Motor neuron (in vitro differentiated cells): ENCODE results near the gene ENKD1. TPM values are rescaled to one million over a fixed set of nuclear protein-coding genes. Genes with fewer than 3 reads are reported as not detected.

ENCODE experiments used
- ATAC-seq, 8 experiments: fragments of 200-7000 bp; cut with Tn5 transposase; replicated peaks in 6 of 8; 2 replicates each; pipeline ENCODE4 v1.8.0; 2021; ENCODE audit warnings: mild to moderate bottlenecking in 8 of 8, moderate library complexity in 8 of 8
- H3K27ac ChIP-seq, 2 donors: fragments of 250-450 bp; sonication (Bioruptor Pico); 2 replicates each; pipeline ENCODE4 v1.9.0; 2021; ENCODE audit warnings: antibody characterized with exemption in 2 of 2, mild to moderate bottlenecking in 2 of 2, moderate library complexity in 1 of 2
- H3K4me1 ChIP-seq, 2 donors: fragments of 250-450 bp; sonication (Bioruptor Pico); replicated peaks in 1 of 2; 2 replicates each; pipeline ENCODE4 v1.6.1; 2021; ENCODE audit warnings: antibody characterized with exemption in 2 of 2, mild to moderate bottlenecking in 2 of 2, moderate library complexity in 1 of 2
- H3K4me3 ChIP-seq, 5 donors: fragments of 250-450 bp; sonication (Bioruptor Pico); 2 replicates each; pipeline ENCODE4 v1.9.0; 2021; ENCODE audit warnings: antibody characterized with exemption in 5 of 5, mild to moderate bottlenecking in 5 of 5, moderate library complexity in 4 of 5
- WGBS, 10 experiments: fragments of 450-650 bp; shearing (Covaris generic); methylation state at CpG; one replicate each; pipeline ENCODE4 v1.0.0; 2022; 5-methylcytosine and 5-hydroxymethylcytosine counted together
- in situ Hi-C, 9 experiments: fragments of 400-800 bp; cut with MboI; loops; one replicate each; pipeline ENCODE4 v1.15.0; 2021; ENCODE audit warnings: low sequenced_read_pairs in 9 of 9, low pct_unique_long_range_greater_than_20kb in 2 of 9; ENCODE audit not compliant: unreplicated experiment in 9 of 9
- total RNA-seq, 8 experiments: library from RNA; unstranded; fragments of 300-600 nt; gene quantifications; 2 replicates each; pipeline versions ENCODE4 v1.2.3 to v1.2.4, GENCODE V29; 2022

Gene ENKD1
- total RNA-seq, 8 experiments from 2014 or later = 10.8 to 26.0 (median 17.4) TPM

DNA sequence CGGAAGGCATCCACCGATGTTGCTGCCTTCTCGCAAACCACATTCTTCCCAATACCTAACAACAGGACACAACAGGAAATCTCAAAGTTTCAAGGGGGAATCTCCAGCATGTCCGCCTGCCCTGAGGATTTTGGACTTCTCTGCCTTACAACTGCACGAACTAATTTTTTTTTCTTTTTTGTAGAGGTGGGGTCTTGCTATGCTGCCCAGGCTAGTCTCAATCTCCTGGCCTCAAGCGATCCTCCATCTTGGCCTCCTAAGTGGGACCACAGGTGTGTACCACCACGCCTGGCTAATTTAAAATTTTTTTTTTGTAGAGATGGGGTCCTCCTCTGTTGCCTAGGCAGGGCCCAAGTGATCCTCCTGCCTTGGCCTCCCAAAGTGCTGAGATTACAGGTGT lies 9.4 kb upstream of the ENKD1 start:
- H3K4me3 ChIP-seq = no peak overlapping the region
- WGBS, 10 experiments = 90 to 100% (median 100%) methylated on average over 1 to 3 of the region's 7 CpGs; no CpG with 5 or more reads in 5 of the 10 experiments
- no peaks in the 10 kb centered on the region for H3K4me1 ChIP-seq
- no peak for ATAC-seq
- in situ Hi-C loops = no loop called here
- no peak overlapping the region for H3K27ac ChIP-seq

DNA sequence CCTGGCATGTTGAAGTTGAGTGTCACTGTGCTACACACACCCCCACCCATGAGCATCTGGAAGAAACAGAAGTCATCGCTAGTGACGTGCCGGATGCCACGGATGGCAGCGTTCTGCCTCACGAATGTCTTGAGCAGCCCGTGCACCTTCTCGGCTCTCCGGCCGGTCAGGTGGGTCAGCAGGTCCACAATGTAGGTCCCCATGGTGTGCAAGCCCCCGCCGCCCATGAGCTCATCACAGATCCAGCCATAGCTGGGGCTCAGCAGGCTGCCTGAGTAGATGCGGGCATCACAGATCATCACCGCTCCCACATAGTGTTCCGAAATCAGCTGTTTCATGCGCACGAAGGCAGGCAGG lies 9.0 kb upstream of the ENKD1 start:
- in situ Hi-C loops = no loop called here
- H3K4me1 ChIP-seq = no peaks in the 10 kb centered on the region
- no peak for ATAC-seq

DNA sequence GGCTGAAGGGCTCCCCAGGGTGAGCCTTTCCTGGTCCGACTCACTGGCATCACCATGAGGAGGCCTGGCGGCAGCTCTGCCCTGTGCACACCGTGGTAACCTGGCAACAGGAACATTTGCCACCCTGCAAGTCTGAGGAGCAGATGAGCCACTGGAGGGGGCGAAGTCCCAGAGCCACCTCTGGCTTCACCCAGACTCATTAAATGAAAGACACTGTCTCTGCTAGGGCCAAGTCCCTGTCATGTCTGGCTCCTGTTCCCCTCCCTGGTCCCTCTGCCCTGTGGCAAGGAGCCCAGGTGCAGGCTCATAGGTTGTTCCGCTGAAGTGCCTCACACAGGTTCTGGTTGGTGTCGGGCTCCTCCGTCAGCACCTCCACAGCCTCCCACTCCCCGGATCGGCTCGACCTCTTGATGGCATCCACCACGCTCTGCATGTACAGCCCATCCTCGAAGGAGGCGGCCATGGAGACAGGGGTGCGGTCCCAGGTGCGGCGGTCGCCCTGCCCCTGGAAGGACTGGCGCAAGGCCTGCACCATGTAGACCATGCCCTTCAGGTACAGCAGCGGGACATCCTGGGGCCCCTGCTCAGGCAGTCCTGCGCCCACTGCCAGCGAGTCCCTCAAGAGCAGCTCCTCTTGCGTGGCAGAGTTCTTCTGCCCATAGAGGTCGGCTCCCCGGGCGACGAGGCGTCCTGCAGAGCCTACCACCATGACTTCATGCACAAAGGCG lies 8.5 kb upstream of the ENKD1 start:
- Histone ChIP-seq H3K27ac (no peak overlapping the region), H3K4me3 (no peak overlapping the region), H3K4me1 (no peaks in the 10 kb centered on the region)
- WGBS, 10 experiments = 85 to 100% (median 100%) methylated on average over 1 to 4 of the region's 28 CpGs; no CpG with 5 or more reads in 5 of the 10 experiments
- ATAC-seq = peak in 3 of 8 experiments; percentile 18 to 24 (median 19)
- in situ Hi-C loops = no loop called here

More for the DNA sequence above, 9.0 kb upstream of the ENKD1 start:
- no peak overlapping the region for H3K27ac ChIP-seq
- WGBS, 10 experiments = 95 to 100% methylated on average over 2 to 5 of the region's 17 CpGs; no CpG with 5 or more reads in 8 of the 10 experiments
- no peak overlapping the region for H3K4me3 ChIP-seq

DNA sequence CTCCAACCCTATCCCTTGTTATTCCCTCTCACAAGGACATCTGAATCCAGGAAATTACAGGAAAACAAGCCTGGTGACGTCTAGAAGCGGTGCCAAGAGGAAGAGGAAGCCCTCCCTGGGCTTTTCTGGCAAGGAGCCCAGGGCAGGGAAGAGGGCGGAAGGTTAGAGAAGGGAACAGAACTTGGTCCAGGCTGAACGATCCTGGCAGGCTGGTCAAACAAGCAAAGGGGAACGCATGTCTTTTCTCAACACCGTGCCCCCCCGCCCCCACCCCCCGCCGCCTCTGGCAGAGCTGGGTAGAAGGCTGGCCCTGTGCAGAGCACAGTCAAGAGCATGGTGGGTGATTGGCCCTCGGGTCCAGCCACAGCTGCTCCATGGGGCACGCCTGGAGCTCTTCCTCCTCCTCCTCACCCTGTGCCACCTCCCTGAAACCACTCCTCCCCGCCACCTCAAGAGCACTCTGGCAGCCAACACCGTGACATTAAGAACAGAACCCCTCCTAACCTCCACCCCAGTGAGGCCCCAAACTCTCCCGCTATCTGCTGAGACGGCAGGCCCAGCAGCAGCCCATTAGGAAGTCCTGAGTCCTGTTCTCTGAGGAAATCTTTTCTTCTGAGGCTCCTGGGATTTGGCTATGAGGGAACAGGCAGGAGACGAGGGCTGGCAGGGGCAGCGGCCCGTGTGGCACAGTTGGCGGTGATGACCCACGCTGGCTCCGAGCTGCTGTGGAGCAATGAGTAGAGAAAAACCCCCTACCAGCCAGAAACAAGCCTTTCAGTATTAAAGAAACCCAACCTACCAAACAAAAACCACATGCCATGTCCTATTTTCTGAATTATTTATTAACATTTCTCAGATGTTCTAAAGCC lies 7.4 kb upstream of the ENKD1 start:
- no peak overlapping the region for H3K4me3 ChIP-seq
- ATAC-seq = peak in 1 of 8 experiments; percentile 14

DNA sequence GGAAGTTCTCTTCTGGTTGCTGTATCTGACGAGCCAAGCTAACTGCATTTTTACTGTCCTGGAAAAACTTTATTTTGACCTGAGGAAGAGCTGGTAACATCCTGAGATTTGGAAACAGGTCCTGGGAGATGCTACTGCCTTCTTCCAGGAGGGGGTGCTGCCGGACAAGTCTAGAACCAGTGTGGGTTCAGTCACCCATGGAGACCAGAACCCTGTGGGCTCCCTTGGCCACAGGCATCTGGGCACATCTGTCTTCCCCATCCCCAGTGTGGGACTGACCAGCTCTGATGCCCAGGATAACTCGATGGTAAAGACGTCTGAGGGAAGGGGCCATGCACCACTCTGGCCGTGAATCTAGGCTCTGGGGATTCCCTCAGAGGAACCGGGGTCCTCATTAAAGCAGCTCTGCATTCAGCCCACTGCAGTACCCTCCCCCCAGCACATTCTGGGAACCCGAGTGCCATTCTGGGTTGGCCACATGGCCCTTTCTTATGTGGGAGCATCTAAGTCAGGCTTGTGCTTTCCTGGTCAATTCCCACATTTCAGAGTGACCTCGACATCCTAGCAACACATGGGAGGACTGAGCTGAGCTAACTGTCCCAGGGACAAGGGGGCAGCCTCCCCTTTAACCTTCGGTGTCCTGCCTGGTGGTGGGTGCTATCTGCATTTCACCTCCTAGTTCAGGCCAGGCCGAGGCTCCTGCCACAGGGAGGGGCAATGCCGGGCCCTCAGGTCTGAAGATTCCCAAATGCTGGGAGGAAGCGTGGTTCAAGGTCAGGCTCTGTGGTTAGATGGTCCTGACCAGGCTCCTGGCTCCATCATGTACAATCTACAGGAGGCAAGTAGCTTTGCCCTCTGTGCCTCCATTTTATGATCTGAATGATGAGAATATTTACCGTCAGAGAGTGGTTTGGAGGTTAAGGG lies 6.5 kb upstream of the ENKD1 start:
- no peaks in the 10 kb centered on the region for H3K4me1 ChIP-seq
- H3K4me3 ChIP-seq = no peak overlapping the region
- in situ Hi-C loops = no loop called here
- ATAC-seq = peak in 5 of 8 experiments; percentile 9 to 55 (median 31)
- H3K27ac ChIP-seq = no peak overlapping the region
- 0 to 80% (median 72%) methylated on average over 1 to 11 of the region's 13 CpGs; no CpG with 5 or more reads in 4 of the 10 experiments for WGBS, 10 experiments

More for the DNA sequence above, 7.4 kb upstream of the ENKD1 start:
- in situ Hi-C loops = no loop called here
- Histone ChIP-seq H3K4me1 (no peaks in the 10 kb centered on the region), H3K27ac (no peak overlapping the region)
- WGBS, 10 experiments = 23 to 87% (median 80%) methylated on average over 2 to 6 of the region's 21 CpGs; no CpG with 5 or more reads in 4 of the 10 experiments

DNA sequence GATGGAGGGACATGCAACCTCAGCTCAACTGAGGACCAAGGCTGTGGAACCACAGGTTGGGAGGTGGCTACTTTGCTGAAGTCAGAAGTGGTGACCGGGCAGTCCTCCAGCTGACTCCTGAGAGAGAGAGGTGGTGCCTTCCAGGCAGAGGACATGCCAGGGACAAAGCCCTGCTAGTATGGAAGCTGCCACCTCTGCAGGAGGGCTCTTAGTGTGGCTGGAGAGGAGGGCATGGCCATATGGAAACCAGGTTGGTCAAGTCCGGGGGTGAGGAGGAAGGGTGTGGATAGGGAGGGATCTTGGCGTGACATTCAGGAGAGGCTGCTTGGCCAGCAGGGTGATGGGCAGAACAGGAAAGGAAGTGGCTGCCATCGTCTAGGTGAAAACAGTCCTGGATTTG lies 5.8 kb upstream of the ENKD1 start:
- WGBS, 10 experiments = 0 to 57% (median 36%) methylated on average over 1 to 3 of the region's 4 CpGs; no CpG with 5 or more reads in 4 of the 10 experiments
- Histone ChIP-seq H3K27ac (no peak overlapping the region), H3K4me1 (peaks cover 4 to 5% of the 10 kb centered on the region in 2 donors), H3K4me3 (no peak overlapping the region)
- in situ Hi-C loops = no loop called here
- ATAC-seq = peak in 2 of 8 experiments; percentile 2 to 5

DNA sequence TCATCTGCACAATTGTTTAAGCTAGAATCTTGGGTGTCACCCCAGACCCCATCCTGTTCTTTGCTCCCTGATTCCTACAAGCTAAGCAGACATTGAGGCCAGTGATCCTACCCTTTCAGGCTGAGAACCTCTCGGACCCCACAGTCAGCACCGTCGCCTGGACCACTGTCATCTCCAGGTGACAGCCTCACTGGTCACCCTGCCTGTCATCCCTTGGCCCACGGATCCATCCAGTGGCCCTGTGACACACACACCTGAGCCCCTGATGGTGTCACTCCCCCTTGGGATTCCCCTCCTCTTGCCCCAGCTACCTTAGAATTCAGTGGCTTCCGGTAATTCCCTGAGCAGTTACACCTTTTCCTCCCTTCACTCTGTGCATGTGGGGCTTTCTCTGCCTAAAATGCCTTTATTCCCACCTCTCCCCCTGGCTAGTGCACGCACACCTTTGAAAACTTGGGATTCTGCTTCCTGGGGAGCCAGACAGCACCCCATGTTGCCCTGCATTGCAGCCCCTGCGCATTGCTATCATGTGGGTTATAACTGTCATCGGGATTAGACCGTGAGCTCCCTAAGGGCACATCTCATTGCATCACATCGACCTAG lies 3.0 kb upstream of the ENKD1 start:
- in situ Hi-C loops = no loop called here
- Histone ChIP-seq H3K4me1 (peaks cover 16 to 17% of the 10 kb centered on the region in 2 donors), H3K27ac (no peak overlapping the region), H3K4me3 (no peak overlapping the region)
- ATAC-seq = no peak
- 80 to 89% (median 85%) methylated on average over 3 to 4 of the region's 10 CpGs; no CpG with 5 or more reads in 7 of the 10 experiments for WGBS, 10 experiments

DNA sequence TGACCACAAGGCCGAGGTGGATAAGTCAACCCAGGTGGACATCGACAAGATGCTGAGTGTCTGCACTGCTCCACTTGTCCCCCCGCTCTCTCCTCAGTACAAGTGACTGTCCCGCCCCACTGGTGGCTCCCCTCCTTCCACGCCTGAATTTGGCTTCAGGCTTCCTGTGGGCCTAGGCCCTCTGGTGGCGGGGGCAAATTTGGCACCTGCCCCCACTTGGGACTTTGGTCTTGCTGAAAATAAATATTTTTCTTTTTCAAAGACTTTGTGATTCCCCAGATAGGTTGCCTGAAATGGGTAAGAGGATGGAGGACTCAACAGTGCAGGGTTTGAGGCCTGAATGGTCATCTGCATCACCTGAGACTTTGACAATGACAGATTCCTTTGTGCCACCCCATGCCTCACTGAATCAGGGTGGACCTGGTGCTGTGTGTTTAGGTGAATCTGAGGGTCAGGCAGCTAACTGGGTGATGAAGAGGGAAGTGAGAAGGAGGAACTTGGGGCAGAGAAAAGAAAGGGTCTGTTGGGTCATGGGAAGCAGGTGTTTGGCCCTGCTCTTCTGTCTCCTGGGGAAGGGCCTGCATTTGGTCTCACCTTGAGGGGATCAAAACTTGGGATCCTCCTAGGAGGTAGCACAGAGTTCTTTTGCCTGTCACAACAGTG lies 2.1 kb upstream of the ENKD1 start:
- WGBS, 10 experiments = 87 to 100% methylated on average over 2 to 5 of the region's 6 CpGs; no CpG with 5 or more reads in 8 of the 10 experiments
- in situ Hi-C loops = no loop called here
- H3K4me1 ChIP-seq = peaks cover 16 to 17% of the 10 kb centered on the region in 2 donors
- ATAC-seq = no peak
- H3K27ac ChIP-seq = no peak overlapping the region
- H3K4me3 ChIP-seq = no peak overlapping the region

DNA sequence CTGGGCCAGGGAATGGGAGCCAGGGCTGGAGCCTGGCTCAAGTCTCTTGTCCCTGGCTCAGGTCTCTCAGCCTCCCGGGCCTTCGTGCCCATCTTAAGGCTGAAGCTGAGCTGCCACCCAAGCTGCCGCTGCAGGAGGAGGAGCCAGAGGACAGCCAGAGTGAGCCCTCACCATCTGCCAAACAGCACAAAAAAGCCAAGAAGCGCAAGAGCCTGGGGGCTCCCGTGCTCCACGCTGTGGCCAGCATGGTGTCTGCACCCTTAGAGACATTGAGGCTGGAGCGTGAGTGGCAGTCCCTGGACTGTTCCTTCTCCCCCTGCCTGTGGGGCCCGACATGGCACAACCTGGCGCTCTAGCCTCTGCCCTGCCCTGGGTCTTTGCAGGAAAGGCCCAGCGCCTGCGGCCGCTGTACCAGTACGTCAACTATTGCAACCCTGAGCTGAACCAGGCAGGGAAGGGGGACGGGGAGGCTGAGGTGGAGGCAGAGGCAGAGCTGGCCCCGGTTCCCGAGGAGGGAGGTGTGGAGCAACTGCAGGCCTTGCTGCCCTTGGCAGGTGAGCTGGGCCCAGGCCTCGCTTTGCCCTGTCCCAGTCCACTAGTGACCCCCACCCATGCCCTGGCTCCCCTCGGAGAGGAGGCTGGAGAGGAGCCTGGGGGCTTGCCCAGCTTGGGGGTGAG lies 1.4 kb upstream of the ENKD1 start:
- Histone ChIP-seq H3K4me1 (peaks cover 16 to 17% of the 10 kb centered on the region in 2 donors), H3K4me3 (peak overlapping the region in 1 of 5 donors; percentile 64), H3K27ac (peak overlapping the region; percentile 23 to 80)
- WGBS, 10 experiments = 0 to 67% (median 5%) methylated on average over 1 to 6 of the region's 18 CpGs; no CpG with 5 or more reads in 4 of the 10 experiments
- peak; percentile 66 to 88 (median 84) for ATAC-seq
- in situ Hi-C loops = no loop called here

DNA sequence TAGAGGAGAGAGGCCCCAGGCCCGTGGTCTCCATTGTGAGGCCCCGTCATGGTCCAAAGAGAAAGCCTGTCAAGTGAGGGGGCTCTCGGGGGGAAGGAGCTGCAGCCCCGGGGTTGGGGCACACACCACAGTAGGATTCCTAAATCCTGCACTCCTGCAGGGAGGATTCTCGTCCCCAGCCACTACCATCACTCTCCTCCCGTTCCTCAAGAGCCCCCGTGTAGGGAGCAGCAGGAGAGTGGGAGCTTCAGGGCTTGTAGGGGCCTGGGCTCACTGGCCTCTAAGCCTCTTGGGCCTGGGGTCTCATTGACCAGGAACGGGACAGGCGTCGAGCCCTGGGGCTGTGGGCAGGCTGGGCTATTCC lies 885 bp upstream of the ENKD1 start:
- Histone ChIP-seq H3K4me3 (peak overlapping the region in 2 of 5 donors; percentile 64 to 66), H3K27ac (peak overlapping the region; percentile 23 to 80), H3K4me1 (peaks cover 16 to 17% of the 10 kb centered on the region in 2 donors)
- in situ Hi-C loops = no loop called here
- peak in 3 of 8 experiments; percentile 17 to 29 (median 20) for ATAC-seq
- 0 to 90% methylated on average over 2 of the region's 10 CpGs; no CpG with 5 or more reads in 8 of the 10 experiments for WGBS, 10 experiments

DNA sequence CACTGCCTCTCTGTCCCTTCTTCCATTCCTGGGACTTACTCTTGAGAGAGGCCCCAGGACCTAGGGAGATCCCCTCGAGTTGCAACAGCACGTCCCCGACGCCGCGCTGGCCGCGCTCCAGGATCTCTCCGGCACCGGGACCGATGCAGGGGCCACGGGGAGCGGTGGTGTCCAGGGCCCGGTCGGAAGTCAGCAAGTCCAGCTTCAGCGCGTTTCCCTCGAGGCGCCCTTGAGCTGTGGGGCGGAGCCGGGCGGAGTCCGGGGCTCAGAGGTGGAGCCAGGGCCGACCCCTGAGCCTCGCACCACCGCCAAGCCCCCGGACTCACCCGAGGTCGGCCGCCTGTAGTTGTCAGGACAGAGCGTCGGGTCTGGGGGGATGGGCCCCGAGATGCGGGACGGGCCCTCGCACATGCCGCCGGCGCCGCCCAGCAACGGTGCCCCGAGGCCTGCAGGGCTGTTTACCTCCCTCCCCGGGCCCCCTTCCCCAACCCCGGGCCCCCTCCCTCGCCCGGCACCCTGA lies 458 bp downstream of the ENKD1 start:
- Histone ChIP-seq H3K4me1 (peaks cover 21% of the 10 kb centered on the region in 2 donors), H3K4me3 (peak overlapping the region; percentile 55 to 66 (median 64)), H3K27ac (peak overlapping the region in 1 of 2 donors; percentile 80)
- ATAC-seq = peak; percentile 19 to 38 (median 30)
- in situ Hi-C loops = no loop called here
- 0 to 10% methylated on average over 1 to 2 of the region's 46 CpGs; no CpG with 5 or more reads in 8 of the 10 experiments for WGBS, 10 experiments
